ENCODE data around the gene ZKSCAN5.

DNA sequence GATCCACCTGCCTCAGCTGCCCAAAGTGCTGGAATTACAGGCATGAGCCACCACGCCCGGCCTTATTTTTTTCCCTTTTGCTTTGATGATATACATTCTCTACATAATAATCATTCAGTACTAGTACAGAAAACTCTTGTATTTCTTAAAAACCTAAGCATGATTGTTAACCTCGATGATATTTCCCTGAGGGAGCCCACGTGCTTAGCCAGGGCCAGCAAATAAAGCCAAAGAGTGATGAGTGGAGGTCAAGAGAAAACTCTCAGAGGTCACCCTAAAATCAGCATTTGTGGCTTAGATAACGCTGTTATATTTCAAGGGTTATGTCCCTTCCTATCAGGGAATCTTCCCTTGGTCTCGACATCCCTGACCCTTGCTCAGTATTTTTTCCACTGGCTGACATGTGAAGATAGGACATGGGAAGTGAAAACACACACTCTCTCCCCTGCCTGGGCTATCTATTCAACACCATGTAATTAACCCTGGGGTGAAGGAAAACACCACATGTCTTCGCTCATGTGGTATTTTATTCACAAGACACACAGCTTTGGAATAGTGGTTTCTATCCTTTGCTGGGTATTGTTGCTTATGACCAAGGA is 34.9 kb downstream of the ZKSCAN5 start:
- TF ChIP-seq POLR2A (IDR thresholded peaks at IDR 0.05) (no peak), POLR2AphosphoS5 (IDR thresholded peaks at IDR 0.05) (no peak)
- TF ChIP-seq, protein P1, sequence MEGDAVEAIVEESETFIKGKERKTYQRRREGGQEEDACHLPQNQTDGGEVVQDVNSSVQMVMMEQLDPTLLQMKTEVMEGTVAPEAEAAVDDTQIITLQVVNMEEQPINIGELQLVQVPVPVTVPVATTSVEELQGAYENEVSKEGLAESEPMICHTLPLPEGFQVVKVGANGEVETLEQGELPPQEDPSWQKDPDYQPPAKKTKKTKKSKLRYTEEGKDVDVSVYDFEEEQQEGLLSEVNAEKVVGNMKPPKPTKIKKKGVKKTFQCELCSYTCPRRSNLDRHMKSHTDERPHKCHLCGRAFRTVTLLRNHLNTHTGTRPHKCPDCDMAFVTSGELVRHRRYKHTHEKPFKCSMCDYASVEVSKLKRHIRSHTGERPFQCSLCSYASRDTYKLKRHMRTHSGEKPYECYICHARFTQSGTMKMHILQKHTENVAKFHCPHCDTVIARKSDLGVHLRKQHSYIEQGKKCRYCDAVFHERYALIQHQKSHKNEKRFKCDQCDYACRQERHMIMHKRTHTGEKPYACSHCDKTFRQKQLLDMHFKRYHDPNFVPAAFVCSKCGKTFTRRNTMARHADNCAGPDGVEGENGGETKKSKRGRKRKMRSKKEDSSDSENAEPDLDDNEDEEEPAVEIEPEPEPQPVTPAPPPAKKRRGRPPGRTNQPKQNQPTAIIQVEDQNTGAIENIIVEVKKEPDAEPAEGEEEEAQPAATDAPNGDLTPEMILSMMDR (IDR thresholded peaks at IDR 0.05), result no peak

All from transverse colon (tissue), 4 donors.